ENCODE results near the gene DHX58. TPM values are rescaled to one million over a fixed set of nuclear protein-coding genes. Genes with fewer than 3 reads are reported as not detected.

The DHX58 gene
- total RNA-seq, 1 donor from 2014 or later, result 4.6 TPM

DNA sequence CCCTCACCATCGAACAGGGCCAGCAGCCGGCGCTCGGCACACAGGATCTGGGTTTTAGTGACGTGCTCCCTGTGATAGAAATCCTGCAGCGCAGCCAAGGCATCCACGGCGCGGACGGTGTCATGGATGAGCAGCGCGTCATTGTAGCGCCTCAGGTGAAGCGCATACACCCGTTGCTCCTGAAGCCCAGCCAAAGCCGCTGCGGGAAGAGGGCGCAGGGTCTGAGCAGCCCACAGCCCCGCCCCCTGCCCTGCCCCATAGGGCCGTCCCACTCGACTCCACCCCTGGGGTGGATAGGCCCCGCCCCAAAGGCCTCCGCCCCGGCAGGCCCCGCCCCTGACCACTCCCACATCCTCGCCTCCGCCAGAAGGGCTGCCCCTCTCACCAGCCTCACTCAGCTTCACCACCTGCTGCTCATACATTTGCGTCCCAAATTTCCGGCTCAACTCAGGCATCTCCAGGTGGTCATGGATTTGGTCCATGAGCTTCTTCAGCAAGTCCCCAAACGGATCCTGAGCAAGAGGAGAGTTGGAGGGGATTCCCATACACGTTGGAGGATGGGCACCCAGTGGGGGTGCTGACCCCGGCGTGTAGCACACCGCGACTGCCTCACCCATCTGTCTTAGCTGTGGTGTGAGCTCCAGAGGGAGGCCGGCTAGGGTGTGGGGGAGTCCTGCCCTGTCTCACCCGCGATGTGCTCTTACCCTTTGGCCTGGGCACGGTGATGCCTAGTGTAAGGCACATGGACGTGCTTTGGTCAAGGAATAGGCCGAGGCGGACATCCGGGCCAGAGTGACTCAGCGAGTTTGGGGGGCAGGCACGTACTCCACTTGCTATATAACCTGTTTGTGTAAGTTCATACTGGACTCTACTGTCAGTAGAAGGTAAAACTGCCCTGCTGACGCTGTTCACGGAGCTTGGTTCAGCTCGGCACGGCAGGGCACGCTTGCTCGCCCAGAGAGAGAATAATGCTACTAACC lies 4.6 kb downstream of the DHX58 start:
- DNase-seq (ENCODE audit: low read depth), result no peak
- no peak overlapping the region for H3K4me3 ChIP-seq (ENCODE audit: low read depth, low read length)

GRCh38 chr17:42107124-42107523 lies 5.4 kb downstream of the DHX58 start:
- no peak overlapping the region for H3K4me3 ChIP-seq (ENCODE audit: low read depth, low read length)
- TF ChIP-seq, protein P1, sequence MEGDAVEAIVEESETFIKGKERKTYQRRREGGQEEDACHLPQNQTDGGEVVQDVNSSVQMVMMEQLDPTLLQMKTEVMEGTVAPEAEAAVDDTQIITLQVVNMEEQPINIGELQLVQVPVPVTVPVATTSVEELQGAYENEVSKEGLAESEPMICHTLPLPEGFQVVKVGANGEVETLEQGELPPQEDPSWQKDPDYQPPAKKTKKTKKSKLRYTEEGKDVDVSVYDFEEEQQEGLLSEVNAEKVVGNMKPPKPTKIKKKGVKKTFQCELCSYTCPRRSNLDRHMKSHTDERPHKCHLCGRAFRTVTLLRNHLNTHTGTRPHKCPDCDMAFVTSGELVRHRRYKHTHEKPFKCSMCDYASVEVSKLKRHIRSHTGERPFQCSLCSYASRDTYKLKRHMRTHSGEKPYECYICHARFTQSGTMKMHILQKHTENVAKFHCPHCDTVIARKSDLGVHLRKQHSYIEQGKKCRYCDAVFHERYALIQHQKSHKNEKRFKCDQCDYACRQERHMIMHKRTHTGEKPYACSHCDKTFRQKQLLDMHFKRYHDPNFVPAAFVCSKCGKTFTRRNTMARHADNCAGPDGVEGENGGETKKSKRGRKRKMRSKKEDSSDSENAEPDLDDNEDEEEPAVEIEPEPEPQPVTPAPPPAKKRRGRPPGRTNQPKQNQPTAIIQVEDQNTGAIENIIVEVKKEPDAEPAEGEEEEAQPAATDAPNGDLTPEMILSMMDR (conservative IDR thresholded peaks at IDR 0.05; ENCODE audit: low read depth, low read length), result no peak
- no peak for DNase-seq (ENCODE audit: low read depth)

More for the DNA sequence above, 4.6 kb downstream of the DHX58 start:
- TF ChIP-seq, protein P1 (conservative IDR thresholded peaks at IDR 0.05; ENCODE audit: low read depth, low read length), result no peak

- no peak overlapping the region for H3K4me3 ChIP-seq (ENCODE audit: low read depth, low read length)
- TF ChIP-seq, protein P1 (conservative IDR thresholded peaks at IDR 0.05; ENCODE audit: low read depth, low read length), result no peak
- DNase-seq (ENCODE audit: low read depth), result no peak
Measured at GRCh38 chr17:42106009-42106408, 6.5 kb downstream of the DHX58 start.

DNA sequence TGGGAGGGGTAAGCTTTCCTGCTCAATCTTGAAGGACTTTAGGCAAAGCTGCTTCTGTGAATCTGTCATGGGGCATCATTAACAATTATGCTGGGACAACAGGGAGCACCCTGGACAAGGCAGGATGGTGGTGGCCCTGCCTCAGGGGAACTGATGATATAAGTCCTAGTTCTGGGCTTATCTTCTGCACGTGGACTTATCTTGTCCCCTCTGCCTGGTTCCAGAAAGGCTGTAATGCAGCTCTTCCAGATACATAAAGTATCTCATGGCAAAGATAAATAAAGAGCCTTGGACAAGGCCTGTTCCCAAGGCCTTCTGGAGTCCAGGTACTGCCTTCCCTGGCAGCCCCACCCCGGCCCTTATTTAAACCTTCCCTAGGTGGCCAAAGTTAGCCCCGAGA lies 8.2 kb downstream of the DHX58 start:
- no peak overlapping the region for H3K4me3 ChIP-seq (ENCODE audit: low read depth, low read length)
- no peak for DNase-seq (ENCODE audit: low read depth)
- TF ChIP-seq, protein P1 (conservative IDR thresholded peaks at IDR 0.05; ENCODE audit: low read depth, low read length), result no peak

DNA sequence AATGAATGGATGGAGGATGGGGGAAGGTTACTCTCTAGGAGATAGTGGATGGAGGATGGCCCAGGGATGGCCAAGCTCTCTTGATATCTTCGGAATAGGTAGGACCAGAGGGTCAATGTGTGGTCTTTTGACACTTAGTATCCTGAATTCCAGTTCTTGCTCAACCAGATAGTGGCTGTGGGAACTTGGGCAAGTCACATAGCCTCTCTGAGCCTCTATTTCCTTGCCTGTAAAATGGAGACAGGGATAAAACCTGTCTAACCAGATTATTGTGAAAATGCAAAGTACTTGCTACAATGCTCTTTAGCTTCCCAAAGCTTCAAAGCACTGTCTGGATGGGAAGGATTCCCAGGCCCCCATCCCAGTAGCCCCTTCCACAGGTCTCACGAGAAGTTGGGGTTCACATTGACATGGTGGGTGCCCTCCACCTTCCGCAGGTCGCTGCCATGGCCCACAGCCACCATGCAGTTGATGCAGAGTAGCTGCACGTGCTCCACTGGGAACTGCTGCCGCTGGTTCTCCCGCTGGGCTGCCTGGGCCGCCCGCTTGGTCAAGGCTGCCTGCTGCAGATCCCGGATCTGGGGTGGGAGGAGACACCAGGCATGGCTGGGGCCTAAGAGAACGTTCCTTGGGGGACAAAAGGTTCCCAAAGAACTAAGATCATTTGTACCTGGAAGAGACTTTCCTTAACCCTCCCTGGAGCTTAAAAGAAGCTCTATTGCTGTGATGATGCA lies 9.1 kb downstream of the DHX58 start:
- no peak for DNase-seq (ENCODE audit: low read depth)
- no peak overlapping the region for H3K4me3 ChIP-seq (ENCODE audit: low read depth, low read length)
- TF ChIP-seq, protein P1 (conservative IDR thresholded peaks at IDR 0.05; ENCODE audit: low read depth, low read length), result no peak

DNA sequence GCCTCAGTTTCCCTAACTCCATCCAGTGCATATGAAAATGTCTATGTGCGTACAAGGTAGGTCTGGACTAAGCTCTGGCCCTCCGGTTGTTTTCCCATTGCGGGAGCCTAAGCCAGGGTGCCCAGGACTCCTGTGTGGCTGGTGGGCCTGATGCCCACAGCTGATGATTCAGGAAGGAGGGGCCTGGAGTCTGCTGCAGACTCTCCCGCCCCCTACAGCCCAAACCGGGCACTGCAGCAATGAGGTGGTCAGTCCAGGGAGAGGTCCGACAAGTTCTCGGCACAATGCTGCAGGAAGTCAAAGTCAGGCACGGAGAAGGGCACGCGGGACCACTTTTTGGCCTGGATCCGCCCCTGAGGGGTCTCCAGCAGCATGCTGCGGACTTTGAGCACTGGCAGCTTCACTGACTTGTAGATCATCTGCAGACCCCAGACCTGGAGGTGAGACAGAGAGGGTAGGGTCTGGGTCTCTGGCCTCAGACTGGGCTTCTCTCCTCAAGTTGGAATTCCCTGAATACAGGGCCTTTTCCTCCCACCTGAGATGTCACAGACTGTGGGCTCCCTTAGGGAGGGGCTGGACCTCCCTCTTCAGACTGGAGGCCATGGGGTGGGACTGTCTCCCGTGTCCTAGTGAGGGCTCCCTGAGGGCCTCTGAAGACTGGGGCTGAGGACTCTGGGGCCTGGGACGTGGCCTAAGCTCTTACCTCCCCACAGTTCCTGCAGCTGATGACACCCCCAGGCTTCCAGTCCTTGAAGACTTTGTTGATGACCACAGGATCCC lies 10.8 kb downstream of the DHX58 start:
- DNase-seq (ENCODE audit: low read depth), result no peak
- no peak overlapping the region for H3K4me3 ChIP-seq (ENCODE audit: low read depth, low read length)
- TF ChIP-seq, protein P1 (conservative IDR thresholded peaks at IDR 0.05; ENCODE audit: low read depth, low read length), result peak; percentile 92

All from epithelial cell of proximal tubule (primary cell).